GM12873 (cell line): ENCODE data around the gene TMEM109.
A peak's percentile ranks its signal among the peaks of the same experiment; 100 is the strongest.

ENCODE experiments used
- TF ChIP-seq, protein P1 (sequence below): IDR thresholded peaks from 2 replicates; pipeline ENCODE4 v1.5.1; 2012; ENCODE audit warnings: low read depth, mild to moderate bottlenecking, moderate library complexity, low read length, control low read depth; ENCODE audit not compliant: insufficient read depth; ENCODE audit errors: missing control alignments

Gene TMEM109

DNA sequence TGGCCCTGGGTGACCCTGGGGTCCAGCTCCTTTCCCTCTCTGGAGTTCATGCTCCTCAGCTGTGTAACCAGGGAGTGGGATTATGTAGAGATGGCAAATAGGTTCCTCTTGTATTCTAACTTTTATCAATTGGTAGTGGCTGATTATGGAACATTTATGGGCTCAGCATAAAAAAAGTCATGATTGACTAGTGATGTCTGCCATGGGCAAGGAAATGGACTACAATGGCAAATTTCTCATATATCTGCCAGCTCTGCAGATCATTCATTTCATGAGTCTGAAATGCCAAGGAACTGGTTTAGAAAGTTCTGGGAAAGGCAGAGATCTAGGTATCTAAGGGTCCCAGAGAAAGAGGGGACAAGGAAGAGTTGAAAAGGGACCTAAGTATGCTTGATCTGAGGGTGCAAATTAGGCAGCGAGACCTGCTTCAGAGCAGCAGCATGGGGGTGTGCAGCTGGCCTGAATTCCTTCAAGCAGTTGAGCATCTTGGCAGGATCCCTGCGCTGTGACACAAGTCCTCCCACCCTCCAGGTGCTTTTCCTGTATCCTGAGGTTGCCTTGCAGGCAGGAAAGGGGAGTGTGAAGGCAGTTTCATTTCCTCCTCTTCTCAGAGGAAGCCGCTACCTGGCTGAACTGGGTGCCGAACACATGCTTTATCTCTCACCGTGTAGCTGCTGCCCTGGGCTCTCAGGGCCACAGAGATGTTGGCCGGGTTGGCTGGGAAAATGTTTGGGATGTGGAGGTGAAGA, 27.6 kb downstream of the TMEM109 start:
- TF ChIP-seq, protein P1, sequence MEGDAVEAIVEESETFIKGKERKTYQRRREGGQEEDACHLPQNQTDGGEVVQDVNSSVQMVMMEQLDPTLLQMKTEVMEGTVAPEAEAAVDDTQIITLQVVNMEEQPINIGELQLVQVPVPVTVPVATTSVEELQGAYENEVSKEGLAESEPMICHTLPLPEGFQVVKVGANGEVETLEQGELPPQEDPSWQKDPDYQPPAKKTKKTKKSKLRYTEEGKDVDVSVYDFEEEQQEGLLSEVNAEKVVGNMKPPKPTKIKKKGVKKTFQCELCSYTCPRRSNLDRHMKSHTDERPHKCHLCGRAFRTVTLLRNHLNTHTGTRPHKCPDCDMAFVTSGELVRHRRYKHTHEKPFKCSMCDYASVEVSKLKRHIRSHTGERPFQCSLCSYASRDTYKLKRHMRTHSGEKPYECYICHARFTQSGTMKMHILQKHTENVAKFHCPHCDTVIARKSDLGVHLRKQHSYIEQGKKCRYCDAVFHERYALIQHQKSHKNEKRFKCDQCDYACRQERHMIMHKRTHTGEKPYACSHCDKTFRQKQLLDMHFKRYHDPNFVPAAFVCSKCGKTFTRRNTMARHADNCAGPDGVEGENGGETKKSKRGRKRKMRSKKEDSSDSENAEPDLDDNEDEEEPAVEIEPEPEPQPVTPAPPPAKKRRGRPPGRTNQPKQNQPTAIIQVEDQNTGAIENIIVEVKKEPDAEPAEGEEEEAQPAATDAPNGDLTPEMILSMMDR: no peak

DNA sequence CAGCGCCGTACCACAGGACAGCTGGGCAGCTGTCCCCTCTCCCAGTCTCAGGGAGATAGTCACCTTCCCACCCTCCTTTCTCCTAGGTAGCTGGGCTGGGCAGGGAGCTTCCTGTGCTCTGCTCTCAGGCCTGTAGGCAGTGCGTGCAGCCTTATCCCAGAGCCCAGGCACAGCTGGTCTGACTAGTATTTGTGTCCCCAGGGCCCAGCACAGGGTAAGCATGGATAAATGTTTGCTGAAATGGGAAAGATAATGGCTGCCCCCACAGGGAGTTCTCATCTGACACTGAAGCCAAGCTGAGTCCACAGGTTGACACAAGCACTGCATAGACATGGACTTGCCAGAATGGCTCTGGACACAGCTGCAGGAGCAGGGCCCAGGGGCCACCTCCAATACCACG, 28.3 kb downstream of the TMEM109 start:
- TF ChIP-seq, protein P1: no peak

DNA sequence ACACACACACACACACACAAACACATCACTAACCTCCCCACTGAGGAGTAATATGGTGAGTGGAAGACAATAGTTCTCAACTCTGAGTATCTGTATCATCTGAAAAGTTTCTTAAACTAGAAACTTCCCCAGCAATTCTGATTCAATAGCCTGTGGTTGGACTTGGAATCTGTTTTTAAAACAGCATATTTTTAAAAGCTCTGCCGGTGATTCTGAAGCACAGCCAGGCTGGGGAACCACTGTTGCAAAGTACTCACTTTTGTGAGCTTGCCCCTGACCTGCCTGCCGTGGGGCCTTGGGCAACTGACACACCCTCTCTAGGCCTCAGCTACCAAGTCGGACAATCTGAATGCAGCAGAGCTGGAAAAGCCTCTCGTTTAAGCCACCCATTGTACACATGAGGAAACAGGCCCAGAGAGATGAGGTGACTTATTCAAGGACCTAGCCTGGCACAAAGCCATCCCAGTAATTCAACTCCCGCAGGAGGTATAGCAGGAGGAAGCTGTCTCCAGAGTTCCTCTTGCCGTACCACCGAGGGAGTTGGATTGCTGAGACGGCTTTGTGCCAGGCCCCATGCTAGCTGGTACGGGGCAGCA, 29.1 kb downstream of the TMEM109 start:
- TF ChIP-seq, protein P1: no peak

DNA sequence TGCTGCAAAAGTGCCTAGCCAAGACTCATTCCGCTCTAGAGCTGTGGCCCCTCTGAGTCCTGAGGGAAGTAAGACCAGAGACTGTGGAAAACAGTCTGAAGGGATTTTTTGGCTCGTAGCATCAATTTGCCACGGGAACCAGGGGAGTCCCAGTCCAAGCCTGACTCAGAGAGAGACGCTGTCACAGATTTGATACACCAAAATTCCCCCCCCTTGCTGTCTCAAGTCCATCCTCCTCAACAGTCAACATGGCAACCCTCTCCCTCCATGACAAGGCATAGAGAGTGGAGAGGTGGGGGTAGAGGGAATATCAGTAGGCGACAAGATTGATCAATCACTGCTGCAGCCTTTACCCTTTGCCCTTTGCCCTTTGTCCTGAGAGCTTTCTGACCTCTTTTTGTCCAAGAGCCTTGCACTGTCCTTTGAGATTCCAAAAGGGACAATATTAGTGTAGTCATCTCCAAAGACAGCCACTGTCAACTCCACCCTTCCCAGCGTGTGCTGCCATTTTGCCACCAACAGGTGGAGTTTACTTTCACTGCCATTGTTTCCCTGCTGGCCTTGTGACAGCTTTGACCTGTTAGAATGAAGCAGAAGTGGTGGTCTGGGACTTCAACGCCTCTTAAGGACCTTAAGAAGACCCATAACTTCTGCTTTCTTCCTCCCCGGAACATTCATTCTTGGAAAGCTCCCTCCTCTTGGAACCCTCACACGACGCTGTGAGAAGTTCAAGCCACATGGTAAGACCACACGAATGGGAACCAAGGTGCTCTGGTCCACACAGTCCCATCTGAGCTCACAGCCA, 30.7 kb downstream of the TMEM109 start:
- TF ChIP-seq, protein P1: peak; percentile 57

DNA sequence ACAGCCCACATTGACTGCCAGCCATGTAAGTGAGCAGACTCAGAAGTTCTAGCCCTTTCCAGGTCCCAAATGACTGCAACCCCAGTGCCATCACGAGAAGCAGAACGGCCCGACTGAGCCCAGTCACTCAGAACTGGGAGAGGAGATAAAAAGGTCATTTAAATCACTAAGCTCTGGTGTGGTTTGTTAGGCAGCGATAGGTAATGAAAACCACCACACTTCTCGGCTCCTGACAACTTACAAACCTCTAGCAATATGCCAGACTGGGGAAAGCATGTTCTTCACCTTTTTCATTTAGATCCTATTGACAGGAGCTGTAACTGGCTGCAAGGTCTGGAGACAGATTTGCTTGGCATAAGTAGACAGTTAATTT, 31.3 kb downstream of the TMEM109 start:
- TF ChIP-seq, protein P1: no peak

DNA sequence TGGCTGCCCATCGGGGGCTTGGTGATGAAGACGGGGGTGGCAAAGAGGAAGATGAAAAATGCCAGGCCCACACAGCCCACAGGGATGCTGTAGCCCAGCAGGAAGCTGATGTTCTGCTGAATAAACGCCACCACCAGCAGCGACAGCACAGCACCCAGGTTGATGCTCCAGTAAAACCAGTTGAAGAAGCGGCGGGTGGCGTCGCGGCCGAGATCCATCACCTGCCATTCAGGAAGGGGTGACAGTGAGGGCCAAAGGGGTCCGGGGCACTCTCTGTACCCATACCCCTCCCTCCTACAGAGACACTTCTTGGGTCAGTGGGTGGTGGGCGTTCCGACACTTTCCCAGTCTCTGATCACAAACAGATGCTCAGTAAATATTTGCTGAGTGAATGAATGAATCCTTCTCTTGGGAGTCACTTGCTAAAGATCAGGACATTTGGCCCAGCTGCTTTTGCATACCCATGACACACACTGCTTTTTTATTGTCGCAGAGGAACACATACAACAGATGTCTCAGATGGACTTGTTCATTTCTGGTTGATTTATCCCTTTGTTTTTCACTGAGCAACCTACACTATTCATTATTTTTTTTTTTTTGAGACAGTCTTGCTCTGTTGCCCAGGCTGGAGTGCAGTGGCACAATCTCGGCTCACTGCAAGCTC, 32.8 kb downstream of the TMEM109 start:
- TF ChIP-seq, protein P1: no peak

DNA sequence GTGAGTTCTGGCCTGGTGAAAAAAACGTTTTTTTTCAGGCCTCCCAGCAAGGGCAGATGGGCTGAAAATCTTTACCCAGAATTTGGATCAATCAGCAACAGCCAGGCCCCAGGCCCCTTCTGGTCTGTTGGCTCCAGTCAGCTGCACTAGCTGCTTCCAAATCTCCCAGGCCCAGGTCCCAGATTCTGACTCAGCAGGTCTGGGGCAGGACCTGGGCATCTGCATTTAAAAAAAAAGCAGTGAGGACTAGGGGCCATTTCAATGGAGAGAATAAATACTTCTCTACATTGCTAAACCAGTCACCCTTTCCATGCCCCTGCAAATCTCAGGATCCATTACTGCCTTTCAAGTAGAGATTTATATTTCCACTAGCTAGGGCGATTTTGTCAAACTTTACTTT, 33.7 kb downstream of the TMEM109 start:
- TF ChIP-seq, protein P1: no peak
